Measurements from ENCODE around the gene DNAJC7. TPM values are rescaled to one million over a fixed set of nuclear protein-coding genes. Genes with fewer than 3 reads are reported as not detected.
"Not testable (repeated sequence)": the region's sequence is repeated elsewhere in the genome, so short reads cannot be mapped to it uniquely, and the experiment has no call there.

Gene DNAJC7
- total and polyA plus RNA-seq, 8 donors = 12.3 to 161 (median 70.6) TPM

- Histone ChIP-seq H3K27me3 (no peaks in the 10 kb centered on the region), H3K4me3 (no peak overlapping the region), H3K36me3 (peaks cover 0 to 10% (median 6%) of the 10 kb centered on the region in 4 donors), H3K9me3 (no peaks in the 10 kb centered on the region), H3K4me1 (peaks cover 24 to 93% (median 77%) of the 10 kb centered on the region in 4 donors), H3K27ac (peak overlapping the region in 1 of 5 donors; percentile 56)
- no peak for DNase-seq
- intact Hi-C loops (cut with DNase I; ENCODE audit: low total_unique reads) = no loop called here
- TF ChIP-seq CTCF (IDR thresholded peaks at IDR 0.05) (no peak), POLR2AphosphoS5 (IDR thresholded peaks at IDR 0.05) (no peak)
- WGBS, 5 donors = 88 to 96% (median 95%) methylated on average over 3 of the region's 3 CpGs
These were observed 6.2 kb downstream of the DNAJC7 start for GRCh38 chr17:42010898-42011516.

GRCh38 chr17:42010266-42010680 lies 7.0 kb downstream of the DNAJC7 start:
- H3K4me3 ChIP-seq; H3K27me3 ChIP-seq; DNase-seq; intact Hi-C loops (cut with DNase I; ENCODE audit: low total_unique reads); H3K9me3 ChIP-seq: not testable (repeated sequence)
- 66 to 75% (median 74%) methylated on average over 9 of the region's 9 CpGs for WGBS, 5 donors
- Histone ChIP-seq H3K27ac (peak overlapping the region in 1 of 5 donors; percentile 56), H3K36me3 (peaks cover 0 to 10% (median 6%) of the 10 kb centered on the region in 4 donors), H3K4me1 (peaks cover 17 to 93% (median 73%) of the 10 kb centered on the region in 4 donors)

- intact Hi-C loops (cut with DNase I; ENCODE audit: low total_unique reads) = no loop called here
- 66 to 80% (median 72%) methylated on average over 4 of the region's 4 CpGs for WGBS, 5 donors
These were observed 8.1 kb downstream of the DNAJC7 start for GRCh38 chr17:42009170-42009569.

GRCh38 chr17:42005166-42005565 lies 12.1 kb downstream of the DNAJC7 start:
- no peaks in the 10 kb centered on the region for H3K27me3 ChIP-seq
- no peak overlapping the region for H3K27ac ChIP-seq
- TF ChIP-seq CTCF (IDR thresholded peaks at IDR 0.05) = no peak
- TF ChIP-seq EP300 (IDR thresholded peaks at IDR 0.05) = no peak
- no peak for TF ChIP-seq POLR2A (IDR thresholded peaks at IDR 0.05)
- TF ChIP-seq POLR2AphosphoS5 (IDR thresholded peaks at IDR 0.05) = no peak
- no peaks in the 10 kb centered on the region for H3K9me3 ChIP-seq
- WGBS, 5 donors = 86 to 93% (median 88%) methylated on average over 1 of the region's 1 CpG
- no peak overlapping the region for H3K4me3 ChIP-seq
- DNase-seq = no peak
- H3K36me3 ChIP-seq = peaks cover 8 to 39% (median 32%) of the 10 kb centered on the region in 4 donors
- peaks cover 15 to 91% (median 69%) of the 10 kb centered on the region in 4 donors for H3K4me1 ChIP-seq
- intact Hi-C loops (cut with DNase I; ENCODE audit: low total_unique reads) = no loop called here

More at GRCh38 chr17:42009170-42009569, 8.1 kb downstream of the DNAJC7 start:
- peaks cover 8 to 93% (median 72%) of the 10 kb centered on the region in 4 donors for H3K4me1 ChIP-seq
- no peak for DNase-seq
- no peak overlapping the region for H3K27ac ChIP-seq
- no peak overlapping the region for H3K4me3 ChIP-seq
- TF ChIP-seq CTCF (IDR thresholded peaks at IDR 0.05) (peak in 1 of 7 experiments; percentile 7), EP300 (IDR thresholded peaks at IDR 0.05) (no peak)
- no peaks in the 10 kb centered on the region for H3K27me3 ChIP-seq
- H3K36me3 ChIP-seq = peaks cover 0 to 10% (median 6%) of the 10 kb centered on the region in 4 donors
- no peaks in the 10 kb centered on the region for H3K9me3 ChIP-seq

- Histone ChIP-seq H3K4me1 (peaks cover 11 to 79% (median 55%) of the 10 kb centered on the region in 4 donors), H3K4me3 (no peak overlapping the region), H3K36me3 (peaks cover 28 to 52% (median 49%) of the 10 kb centered on the region in 4 donors), H3K27ac (peak overlapping the region; percentile 15 to 79 (median 50)), H3K27me3 (no peaks in the 10 kb centered on the region), H3K9me3 (no peaks in the 10 kb centered on the region)
- TF ChIP-seq POLR2AphosphoS5 (IDR thresholded peaks at IDR 0.05) (peak in 1 of 3 donors; percentile 20), EP300 (IDR thresholded peaks at IDR 0.05) (no peak)
- DNase-seq = peak in 1 of 2 donors; percentile 68
- intact Hi-C loops (cut with DNase I; ENCODE audit: low total_unique reads) = no loop called here
- 32 to 47% (median 43%) methylated on average over 3 of the region's 3 CpGs for WGBS, 5 donors
These were observed 14.4 kb downstream of the DNAJC7 start for GRCh38 chr17:42002792-42003301.

Data from stomach (tissue), 9 donors.